ENCODE data around the gene TOP3B. TPM values are rescaled to one million over a fixed set of nuclear protein-coding genes. Genes with fewer than 3 reads are reported as not detected.

The TOP3B gene
- total and polyA plus RNA-seq, 8 donors = 22.5 to 43.5 (median 30.6) TPM

DNA sequence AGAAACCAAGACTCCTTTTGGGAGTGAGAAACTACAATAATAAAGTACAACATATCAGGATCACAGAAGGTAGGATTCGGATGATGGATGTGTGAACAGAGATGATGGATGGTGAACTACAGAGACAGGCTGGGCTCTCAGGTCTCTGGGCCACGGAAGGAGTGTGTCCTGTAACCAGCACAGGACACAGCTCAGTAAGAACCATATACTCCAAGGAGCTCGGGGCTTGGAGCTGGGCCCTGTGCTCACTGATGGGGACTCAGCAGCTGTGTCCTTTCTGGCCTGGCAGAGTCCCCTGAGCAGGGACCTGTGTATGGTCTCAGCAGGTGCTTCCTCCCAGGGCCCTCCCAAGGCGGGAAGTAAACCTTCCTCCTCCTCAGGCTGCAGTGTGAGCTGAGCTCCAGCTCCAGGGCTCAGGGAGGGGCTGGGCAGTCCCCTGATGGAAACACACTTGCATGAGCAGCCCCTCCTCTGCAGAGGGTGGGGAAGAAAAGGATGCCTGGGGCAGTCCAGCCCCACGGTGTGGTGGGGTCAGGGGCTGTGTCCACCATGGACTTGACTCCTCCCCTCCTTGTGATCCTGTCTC lies 39.8 kb upstream of the TOP3B start:
- no peak overlapping the region for H3K27ac ChIP-seq
- TF ChIP-seq, protein P1, sequence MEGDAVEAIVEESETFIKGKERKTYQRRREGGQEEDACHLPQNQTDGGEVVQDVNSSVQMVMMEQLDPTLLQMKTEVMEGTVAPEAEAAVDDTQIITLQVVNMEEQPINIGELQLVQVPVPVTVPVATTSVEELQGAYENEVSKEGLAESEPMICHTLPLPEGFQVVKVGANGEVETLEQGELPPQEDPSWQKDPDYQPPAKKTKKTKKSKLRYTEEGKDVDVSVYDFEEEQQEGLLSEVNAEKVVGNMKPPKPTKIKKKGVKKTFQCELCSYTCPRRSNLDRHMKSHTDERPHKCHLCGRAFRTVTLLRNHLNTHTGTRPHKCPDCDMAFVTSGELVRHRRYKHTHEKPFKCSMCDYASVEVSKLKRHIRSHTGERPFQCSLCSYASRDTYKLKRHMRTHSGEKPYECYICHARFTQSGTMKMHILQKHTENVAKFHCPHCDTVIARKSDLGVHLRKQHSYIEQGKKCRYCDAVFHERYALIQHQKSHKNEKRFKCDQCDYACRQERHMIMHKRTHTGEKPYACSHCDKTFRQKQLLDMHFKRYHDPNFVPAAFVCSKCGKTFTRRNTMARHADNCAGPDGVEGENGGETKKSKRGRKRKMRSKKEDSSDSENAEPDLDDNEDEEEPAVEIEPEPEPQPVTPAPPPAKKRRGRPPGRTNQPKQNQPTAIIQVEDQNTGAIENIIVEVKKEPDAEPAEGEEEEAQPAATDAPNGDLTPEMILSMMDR (IDR thresholded peaks at IDR 0.05) = no peak

GRCh38 chr22:22021162-22021750 lies 38.7 kb upstream of the TOP3B start:
- Histone ChIP-seq H3K4me3 (no peak overlapping the region), H3K27me3 (no peaks in the 10 kb centered on the region), H3K4me1 (no peaks in the 10 kb centered on the region), H3K27ac (no peak overlapping the region), H3K36me3 (no peaks in the 10 kb centered on the region), H3K9me3 (no peaks in the 10 kb centered on the region)
- TF ChIP-seq, protein P1 (IDR thresholded peaks at IDR 0.05) = no peak
- ATAC-seq (no peak), DNase-seq (no peak)
- intact Hi-C loops (cut with DNase I) = no loop called here

More for the DNA sequence above, 39.8 kb upstream of the TOP3B start:
- H3K9me3 ChIP-seq = no peaks in the 10 kb centered on the region
- ATAC-seq = no peak
- H3K4me1 ChIP-seq = no peaks in the 10 kb centered on the region
- intact Hi-C loops (cut with DNase I) = no loop called here
- H3K36me3 ChIP-seq = no peaks in the 10 kb centered on the region
- no peaks in the 10 kb centered on the region for H3K27me3 ChIP-seq
- DNase-seq = no peak
- H3K4me3 ChIP-seq = no peak overlapping the region

DNA sequence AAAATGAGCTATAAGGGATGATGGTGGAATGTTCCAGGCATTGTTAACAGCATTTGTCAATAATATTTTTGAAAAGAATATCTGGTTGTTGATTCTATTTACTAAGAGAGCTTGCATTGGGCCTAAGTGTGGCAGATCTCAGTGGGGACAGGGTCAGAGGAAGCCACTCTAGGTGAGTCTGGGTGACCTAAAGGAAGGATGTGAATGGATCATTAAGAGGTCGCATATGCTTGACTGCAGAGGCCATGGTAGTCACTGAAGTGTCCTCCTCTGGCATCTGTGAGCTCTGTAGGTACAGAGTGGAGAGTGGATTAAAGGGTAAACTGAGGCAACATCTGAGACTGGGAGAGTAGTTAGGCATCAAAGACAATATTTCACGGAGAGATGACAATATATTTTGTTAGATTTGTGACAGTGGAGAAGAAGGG lies 37.9 kb upstream of the TOP3B start:
- H3K27ac ChIP-seq = no peak overlapping the region
- TF ChIP-seq, protein P1 (IDR thresholded peaks at IDR 0.05) = no peak
- no peaks in the 10 kb centered on the region for H3K4me1 ChIP-seq
- no peaks in the 10 kb centered on the region for H3K9me3 ChIP-seq
- no peak overlapping the region for H3K4me3 ChIP-seq
- intact Hi-C loops (cut with DNase I) = no loop called here
- no peaks in the 10 kb centered on the region for H3K36me3 ChIP-seq
- no peaks in the 10 kb centered on the region for H3K27me3 ChIP-seq
- ATAC-seq (no peak), DNase-seq (no peak)

DNA sequence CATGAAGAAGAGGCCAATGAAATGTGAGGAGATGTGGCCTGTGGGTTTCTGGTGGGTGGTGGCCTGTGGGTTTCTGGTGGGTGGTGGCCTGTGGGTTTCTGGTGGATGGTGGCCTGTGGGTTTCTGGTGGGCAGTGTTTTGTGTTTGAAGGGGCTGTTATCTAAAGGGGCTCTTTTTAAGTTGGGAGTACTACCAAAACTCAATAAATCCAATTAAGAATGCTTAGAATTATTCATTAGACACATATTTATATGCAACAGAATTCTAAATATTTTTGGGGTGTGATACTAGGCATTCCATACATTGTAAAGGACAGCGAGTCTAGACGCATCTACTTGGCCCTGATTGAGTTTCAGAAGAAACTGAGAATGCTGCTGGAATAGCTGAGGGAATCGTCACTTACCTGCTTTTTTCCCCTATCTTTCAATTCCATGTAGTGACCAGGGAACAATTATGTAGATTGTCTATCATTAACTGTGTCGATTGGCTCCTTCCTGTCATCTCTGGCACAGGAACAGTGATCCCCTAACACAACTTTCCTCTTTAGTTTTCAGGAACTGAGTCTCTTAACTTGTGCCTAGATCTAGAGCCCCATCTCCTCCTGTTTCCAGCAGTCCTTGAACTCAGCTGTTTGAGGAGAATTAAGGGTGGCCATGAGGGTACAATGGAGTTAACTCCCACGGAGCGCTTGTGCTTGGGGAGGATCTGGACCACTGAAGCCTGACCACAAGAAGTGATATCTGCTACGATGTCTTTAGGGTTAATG lies 37.3 kb upstream of the TOP3B start:
- no peaks in the 10 kb centered on the region for H3K27me3 ChIP-seq
- no peaks in the 10 kb centered on the region for H3K4me1 ChIP-seq
- H3K27ac ChIP-seq = no peak overlapping the region
- H3K9me3 ChIP-seq = no peaks in the 10 kb centered on the region
- H3K4me3 ChIP-seq = no peak overlapping the region
- DNase-seq (no peak), ATAC-seq (no peak)
- TF ChIP-seq, protein P1 (IDR thresholded peaks at IDR 0.05) = no peak
- intact Hi-C loops (cut with DNase I) = no loop called here
- no peaks in the 10 kb centered on the region for H3K36me3 ChIP-seq

Measured in left lung (tissue), 10 donors.